ENCODE data around the gene BMPR2. TPM values are rescaled to one million over a fixed set of nuclear protein-coding genes. Genes with fewer than 3 reads are reported as not detected.

BMPR2 gene
- total and polyA plus RNA-seq, 4 donors, result 4.3 to 16.2 (median 7.7) TPM

DNA sequence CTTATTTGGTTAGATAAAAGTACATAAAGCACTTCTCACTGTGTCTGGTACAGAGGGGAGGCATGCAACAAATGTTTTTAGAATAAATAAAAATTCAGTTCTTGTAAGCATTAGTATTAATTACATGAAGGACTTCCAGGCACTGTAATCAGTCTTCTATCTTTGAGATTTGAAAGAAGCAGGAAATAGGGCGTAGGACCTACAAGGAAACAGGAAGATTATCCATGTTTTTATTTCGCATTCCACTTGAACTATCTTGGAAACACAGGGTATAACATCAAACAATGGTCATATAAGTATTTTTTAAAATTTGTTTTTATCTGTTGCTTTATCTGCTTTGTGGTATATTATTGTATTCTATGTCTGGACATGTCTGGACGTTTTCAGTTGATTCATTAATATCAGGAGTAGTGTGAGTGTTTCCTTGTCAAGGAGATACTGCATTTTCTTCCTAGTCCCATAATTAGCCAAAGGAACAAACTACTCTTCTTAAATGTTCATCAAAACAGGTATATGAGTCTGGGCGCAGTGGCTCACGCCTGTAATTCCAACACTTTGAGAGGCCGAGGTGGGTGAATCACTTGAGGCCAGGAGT lies 32.5 kb downstream of the BMPR2 start:
- Histone ChIP-seq H3K9ac (ENCODE audit: low read depth in 1 of 2, low read length in 2 of 2) (no peak overlapping the region), H3K36me3 (ENCODE audit: control insufficient read depth in 4 of 4, insufficient read depth in 3 of 4, low read depth in 1 of 4, low read length in 3 of 4) (no peaks in the 10 kb centered on the region), H3K9me3 (ENCODE audit: control insufficient read depth in 4 of 4, low read length in 3 of 4) (no peaks in the 10 kb centered on the region), H3K4me3 (ENCODE audit: low read depth in 1 of 3, low read length in 3 of 3) (no peak overlapping the region), H3K27me3 (ENCODE audit: control insufficient read depth in 4 of 4, insufficient read depth in 4 of 4, low read length in 3 of 4) (no peaks in the 10 kb centered on the region), H3K27ac (ENCODE audit: low read depth in 1 of 2, low read length in 2 of 2) (no peak overlapping the region), H3K4me1 (ENCODE audit: control insufficient read depth in 4 of 4, insufficient read depth in 4 of 4, low read length in 3 of 4) (peaks cover 0 to 2% (median 0%) of the 10 kb centered on the region in 4 donors)
- no peak for DNase-seq (ENCODE audit: low spot score)
- TF ChIP-seq EGR1 (IDR thresholded peaks at IDR 0.05; ENCODE audit: low read depth in 2 of 2) (no peak), NR2F2 (IDR thresholded peaks at IDR 0.05) (no peak), GABPA (IDR thresholded peaks at IDR 0.05 in 1 of 2, conservative IDR thresholded peaks at IDR 0.05 in 1 of 2) (no peak), YY1 (IDR thresholded peaks at IDR 0.05) (no peak), RAD21 (IDR thresholded peaks at IDR 0.05) (no peak), FOXA2 (IDR thresholded peaks at IDR 0.05) (no peak), SP1 (IDR thresholded peaks at IDR 0.05) (no peak), HNF4A (conservative IDR thresholded peaks at IDR 0.05) (no peak), FOXA1 (IDR thresholded peaks at IDR 0.05) (no peak), JUND (IDR thresholded peaks at IDR 0.05) (no peak), TAF1 (conservative IDR thresholded peaks at IDR 0.05) (no peak)
- TF ChIP-seq, protein P1, sequence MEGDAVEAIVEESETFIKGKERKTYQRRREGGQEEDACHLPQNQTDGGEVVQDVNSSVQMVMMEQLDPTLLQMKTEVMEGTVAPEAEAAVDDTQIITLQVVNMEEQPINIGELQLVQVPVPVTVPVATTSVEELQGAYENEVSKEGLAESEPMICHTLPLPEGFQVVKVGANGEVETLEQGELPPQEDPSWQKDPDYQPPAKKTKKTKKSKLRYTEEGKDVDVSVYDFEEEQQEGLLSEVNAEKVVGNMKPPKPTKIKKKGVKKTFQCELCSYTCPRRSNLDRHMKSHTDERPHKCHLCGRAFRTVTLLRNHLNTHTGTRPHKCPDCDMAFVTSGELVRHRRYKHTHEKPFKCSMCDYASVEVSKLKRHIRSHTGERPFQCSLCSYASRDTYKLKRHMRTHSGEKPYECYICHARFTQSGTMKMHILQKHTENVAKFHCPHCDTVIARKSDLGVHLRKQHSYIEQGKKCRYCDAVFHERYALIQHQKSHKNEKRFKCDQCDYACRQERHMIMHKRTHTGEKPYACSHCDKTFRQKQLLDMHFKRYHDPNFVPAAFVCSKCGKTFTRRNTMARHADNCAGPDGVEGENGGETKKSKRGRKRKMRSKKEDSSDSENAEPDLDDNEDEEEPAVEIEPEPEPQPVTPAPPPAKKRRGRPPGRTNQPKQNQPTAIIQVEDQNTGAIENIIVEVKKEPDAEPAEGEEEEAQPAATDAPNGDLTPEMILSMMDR (IDR thresholded peaks at IDR 0.05; ENCODE audit: low read depth, low read length, missing input control), result no peak
- TF ChIP-seq, protein P2, sequence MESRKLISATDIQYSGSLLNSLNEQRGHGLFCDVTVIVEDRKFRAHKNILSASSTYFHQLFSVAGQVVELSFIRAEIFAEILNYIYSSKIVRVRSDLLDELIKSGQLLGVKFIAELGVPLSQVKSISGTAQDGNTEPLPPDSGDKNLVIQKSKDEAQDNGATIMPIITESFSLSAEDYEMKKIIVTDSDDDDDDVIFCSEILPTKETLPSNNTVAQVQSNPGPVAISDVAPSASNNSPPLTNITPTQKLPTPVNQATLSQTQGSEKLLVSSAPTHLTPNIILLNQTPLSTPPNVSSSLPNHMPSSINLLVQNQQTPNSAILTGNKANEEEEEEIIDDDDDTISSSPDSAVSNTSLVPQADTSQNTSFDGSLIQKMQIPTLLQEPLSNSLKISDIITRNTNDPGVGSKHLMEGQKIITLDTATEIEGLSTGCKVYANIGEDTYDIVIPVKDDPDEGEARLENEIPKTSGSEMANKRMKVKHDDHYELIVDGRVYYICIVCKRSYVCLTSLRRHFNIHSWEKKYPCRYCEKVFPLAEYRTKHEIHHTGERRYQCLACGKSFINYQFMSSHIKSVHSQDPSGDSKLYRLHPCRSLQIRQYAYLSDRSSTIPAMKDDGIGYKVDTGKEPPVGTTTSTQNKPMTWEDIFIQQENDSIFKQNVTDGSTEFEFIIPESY (IDR thresholded peaks at IDR 0.05), result no peak
- TF ChIP-seq, protein P3, sequence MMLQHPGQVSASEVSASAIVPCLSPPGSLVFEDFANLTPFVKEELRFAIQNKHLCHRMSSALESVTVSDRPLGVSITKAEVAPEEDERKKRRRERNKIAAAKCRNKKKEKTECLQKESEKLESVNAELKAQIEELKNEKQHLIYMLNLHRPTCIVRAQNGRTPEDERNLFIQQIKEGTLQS (IDR thresholded peaks at IDR 0.05), result no peak
- TF ChIP-seq, protein P4, sequence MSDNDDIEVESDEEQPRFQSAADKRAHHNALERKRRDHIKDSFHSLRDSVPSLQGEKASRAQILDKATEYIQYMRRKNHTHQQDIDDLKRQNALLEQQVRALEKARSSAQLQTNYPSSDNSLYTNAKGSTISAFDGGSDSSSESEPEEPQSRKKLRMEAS (IDR thresholded peaks at IDR 0.05), result no peak
- TF ChIP-seq, protein P5, sequence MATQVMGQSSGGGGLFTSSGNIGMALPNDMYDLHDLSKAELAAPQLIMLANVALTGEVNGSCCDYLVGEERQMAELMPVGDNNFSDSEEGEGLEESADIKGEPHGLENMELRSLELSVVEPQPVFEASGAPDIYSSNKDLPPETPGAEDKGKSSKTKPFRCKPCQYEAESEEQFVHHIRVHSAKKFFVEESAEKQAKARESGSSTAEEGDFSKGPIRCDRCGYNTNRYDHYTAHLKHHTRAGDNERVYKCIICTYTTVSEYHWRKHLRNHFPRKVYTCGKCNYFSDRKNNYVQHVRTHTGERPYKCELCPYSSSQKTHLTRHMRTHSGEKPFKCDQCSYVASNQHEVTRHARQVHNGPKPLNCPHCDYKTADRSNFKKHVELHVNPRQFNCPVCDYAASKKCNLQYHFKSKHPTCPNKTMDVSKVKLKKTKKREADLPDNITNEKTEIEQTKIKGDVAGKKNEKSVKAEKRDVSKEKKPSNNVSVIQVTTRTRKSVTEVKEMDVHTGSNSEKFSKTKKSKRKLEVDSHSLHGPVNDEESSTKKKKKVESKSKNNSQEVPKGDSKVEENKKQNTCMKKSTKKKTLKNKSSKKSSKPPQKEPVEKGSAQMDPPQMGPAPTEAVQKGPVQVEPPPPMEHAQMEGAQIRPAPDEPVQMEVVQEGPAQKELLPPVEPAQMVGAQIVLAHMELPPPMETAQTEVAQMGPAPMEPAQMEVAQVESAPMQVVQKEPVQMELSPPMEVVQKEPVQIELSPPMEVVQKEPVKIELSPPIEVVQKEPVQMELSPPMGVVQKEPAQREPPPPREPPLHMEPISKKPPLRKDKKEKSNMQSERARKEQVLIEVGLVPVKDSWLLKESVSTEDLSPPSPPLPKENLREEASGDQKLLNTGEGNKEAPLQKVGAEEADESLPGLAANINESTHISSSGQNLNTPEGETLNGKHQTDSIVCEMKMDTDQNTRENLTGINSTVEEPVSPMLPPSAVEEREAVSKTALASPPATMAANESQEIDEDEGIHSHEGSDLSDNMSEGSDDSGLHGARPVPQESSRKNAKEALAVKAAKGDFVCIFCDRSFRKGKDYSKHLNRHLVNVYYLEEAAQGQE (IDR thresholded peaks at IDR 0.05), result no peak
- 83% methylated on average over 6 of the region's 6 CpGs for WGBS

Measured in liver (tissue), 9 donors.